HUES64 (cell line): ENCODE data around the gene ENPP7.

Source experiments
- H3K27ac ChIP-seq: 2 replicates; pipeline ENCODE4 v1.7.0; 2013; ENCODE audit warnings: low read depth, low read length, inconsistent platforms
- H3K27me3 ChIP-seq: 2 replicates; pipeline ENCODE4 v1.6.1; 2013; ENCODE audit warnings: mild to moderate bottlenecking, low read length; ENCODE audit not compliant: insufficient read depth
- H3K36me3 ChIP-seq: 2 replicates; pipeline ENCODE4 v1.6.1; 2013; ENCODE audit warnings: mild to moderate bottlenecking, low read length; ENCODE audit not compliant: insufficient read depth
- H3K4me1 ChIP-seq: 2 replicates; pipeline ENCODE4 v1.6.1; 2013; ENCODE audit warnings: mild to moderate bottlenecking, low read length, moderate library complexity; ENCODE audit not compliant: insufficient read depth
- H3K4me3 ChIP-seq: 2 replicates; pipeline ENCODE4 v1.5.1; 2013; ENCODE audit warnings: mild to moderate bottlenecking, low read length, moderate library complexity
- H3K9ac ChIP-seq: 2 replicates; pipeline ENCODE4 v1.6.1; 2013; ENCODE audit warnings: mild to moderate bottlenecking, low read depth, low read length
- H3K9me3 ChIP-seq: 2 replicates; pipeline ENCODE4 v1.6.1; 2013; ENCODE audit warnings: low read depth, low read length; ENCODE audit not compliant: insufficient read depth
- WGBS: fragments of 150-250, 120-280 bp; methylation state at CpG from one replicate; pipeline ENCODE4 v1.1.7; 2013; ENCODE audit warnings: missing lambda C conversion rate; 5-methylcytosine and 5-hydroxymethylcytosine counted together

The ENPP7 gene

GRCh38 chr17:79790805-79791734, 60.3 kb downstream of the ENPP7 start:
- Histone ChIP-seq H3K9me3 (no peaks in the 10 kb centered on the region), H3K4me1 (peaks cover 40% of the 10 kb centered on the region), H3K27me3 (peaks cover 92% of the 10 kb centered on the region), H3K27ac (no peak overlapping the region), H3K9ac (no peak overlapping the region), H3K36me3 (0 out of 2 replicates have a peak, but pooled peaks cover under 1% of the 10 kb centered on the region), H3K4me3 (no peak overlapping the region)
- WGBS: 5% methylated on average over 68 of the region's 68 CpGs

- Histone ChIP-seq H3K27me3 (peaks cover 98% of the 10 kb centered on the region), H3K27ac (no peak overlapping the region), H3K9ac (no peak overlapping the region), H3K9me3 (no peaks in the 10 kb centered on the region), H3K4me3 (no peak overlapping the region), H3K4me1 (peaks cover 43% of the 10 kb centered on the region), H3K36me3 (no peaks in the 10 kb centered on the region)
- WGBS: 5% methylated on average over 22 of the region's 26 CpGs
These were observed 61.0 kb downstream of the ENPP7 start for GRCh38 chr17:79791735-79792161.
